CD4-positive, alpha-beta T cell treated with Interferon alpha-2 for 1 hour (primary cell): ENCODE results near the gene INF2.

Experiments used
- DNase-seq, 2 donors: peaks; one replicate each; pipeline ENCODE4 v3.0.0-alpha.2; 2020 to 2022

INF2 gene

DNA sequence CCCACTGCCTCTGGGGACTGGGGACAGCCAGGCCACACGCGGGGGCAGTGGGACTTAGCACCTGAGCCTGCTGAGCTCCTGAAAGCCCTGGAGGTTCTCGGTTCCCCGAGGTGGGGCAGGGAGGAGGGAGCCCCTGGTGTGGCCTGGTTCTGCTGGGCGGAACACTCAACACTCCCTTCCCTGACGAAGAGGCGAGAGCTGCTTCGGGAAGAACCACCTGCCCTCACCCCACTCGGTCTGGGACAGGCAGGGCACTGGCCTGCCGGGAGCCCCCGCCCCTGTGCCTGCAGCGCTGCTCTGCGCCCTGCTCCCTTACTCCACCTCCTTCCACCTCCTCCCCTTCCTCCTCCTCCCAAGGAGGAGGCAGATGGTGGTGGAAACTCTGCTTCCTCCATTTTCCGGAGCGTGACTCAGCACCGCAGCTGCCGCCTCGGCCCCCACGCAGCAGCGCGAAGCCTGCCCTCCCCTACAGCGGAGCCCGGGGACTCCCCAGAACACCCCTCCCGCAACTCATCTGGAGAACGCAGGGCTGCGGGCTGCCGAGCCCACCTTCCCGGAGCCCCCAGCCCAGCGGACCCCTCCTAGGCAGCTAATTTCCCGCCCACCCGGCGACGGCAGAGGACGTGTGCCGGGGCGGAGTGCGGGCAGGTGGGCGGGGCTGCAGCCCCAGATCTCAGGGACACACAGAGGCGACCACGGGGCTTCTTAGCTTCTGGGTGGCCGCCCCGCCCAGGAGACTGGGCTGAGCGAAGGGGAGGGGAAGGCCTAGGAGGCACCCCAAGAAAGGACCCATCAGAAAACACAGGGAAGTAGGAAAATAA lies 11.7 kb upstream of the INF2 start:
- peak; percentile 48 to 62 for DNase-seq

DNA sequence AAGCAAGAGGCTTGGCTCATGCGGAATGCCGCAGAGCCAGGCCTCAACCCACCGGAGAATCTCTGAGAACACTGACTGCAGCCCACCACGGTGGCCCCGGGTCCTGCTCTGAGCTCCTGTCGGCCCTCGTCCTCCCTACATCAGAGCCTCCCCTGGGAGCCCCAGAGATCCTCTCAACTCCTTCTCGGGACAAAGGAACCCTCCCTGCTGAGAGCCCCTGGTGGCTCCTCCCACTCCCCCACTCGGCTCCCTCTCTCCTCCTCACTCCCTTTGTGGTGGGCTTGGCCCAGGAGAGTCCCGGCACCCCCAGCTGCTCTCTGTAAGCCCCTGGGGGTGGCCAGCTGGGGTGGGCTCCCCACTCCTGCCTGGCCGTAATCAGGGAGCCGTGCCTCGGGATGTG lies 11.1 kb upstream of the INF2 start:
- no peak for DNase-seq

DNA sequence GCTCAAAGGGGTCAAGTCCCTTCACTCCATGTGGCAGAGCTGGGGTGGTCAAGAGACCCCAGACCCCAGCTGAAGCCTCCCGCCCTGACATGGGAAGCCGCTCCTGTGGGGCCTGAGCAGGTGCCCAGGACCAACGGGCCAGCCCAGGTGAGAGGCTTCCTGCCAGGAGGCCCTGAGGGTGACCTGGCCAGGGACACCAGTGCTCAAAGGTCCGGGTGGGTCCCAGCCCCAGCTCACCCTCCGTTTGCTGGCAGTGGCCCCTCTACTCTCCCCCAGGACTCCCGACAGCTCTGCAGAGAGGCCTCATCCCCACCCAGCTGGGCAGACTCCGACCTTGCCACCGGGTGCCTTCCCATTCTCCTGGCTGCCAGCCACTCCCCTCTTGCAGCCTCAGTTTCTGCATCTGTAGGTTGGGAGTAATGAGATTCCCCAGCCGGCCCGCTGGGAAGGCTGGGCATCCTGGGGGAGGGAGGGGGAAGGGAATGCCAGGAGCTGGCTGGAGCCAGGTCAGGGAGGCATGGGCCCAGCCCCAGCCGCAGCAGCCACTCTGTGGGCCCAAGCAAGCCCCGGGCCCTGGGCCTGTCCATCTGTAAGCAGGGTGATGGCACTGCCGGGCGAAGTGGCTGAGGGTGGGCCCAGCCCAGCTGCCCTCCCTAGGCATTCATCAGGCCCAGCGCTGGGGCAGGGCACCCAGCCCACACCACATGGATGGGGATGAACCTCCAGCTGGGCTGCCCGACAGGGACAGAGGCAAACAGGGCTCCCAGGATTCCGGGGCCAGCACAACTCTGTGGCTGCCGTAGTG lies 10.3 kb upstream of the INF2 start:
- DNase-seq: no peak

DNA sequence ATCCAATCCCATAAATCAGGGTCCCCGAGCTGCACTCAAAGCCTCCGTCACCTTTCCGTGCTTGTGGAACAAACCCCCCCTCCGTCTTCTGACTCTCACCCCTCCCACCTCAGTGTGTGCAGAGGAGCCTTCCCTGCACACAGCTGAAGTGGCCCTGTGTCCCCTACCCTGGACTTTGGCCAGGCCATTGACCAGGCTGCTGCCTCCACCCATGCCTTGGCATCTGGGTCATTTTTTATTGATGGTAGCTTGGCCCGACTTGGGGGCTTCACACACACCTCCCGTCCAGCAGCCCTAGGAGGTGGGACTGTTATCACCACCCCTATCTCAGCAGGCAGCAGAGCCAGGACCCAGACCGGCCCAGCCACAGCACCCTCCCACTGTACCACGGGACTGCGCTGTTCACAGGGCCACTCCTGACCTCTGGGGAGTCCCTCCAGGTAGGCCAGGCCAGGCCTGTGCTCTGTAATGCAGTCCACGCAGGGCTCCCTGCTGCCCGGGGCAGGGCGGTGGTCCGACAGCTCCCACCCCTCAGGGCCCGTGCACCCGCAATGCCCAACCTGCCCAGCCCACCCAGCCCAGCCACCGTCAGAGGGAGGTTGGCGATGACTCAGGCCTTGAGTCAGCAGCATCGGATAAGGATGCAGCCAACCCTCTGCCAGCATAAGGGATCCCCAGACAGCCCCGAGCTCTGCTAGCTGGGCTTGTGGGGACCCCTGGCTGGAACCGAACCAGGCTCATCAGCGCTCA lies 9.2 kb upstream of the INF2 start:
- no peak for DNase-seq

DNA sequence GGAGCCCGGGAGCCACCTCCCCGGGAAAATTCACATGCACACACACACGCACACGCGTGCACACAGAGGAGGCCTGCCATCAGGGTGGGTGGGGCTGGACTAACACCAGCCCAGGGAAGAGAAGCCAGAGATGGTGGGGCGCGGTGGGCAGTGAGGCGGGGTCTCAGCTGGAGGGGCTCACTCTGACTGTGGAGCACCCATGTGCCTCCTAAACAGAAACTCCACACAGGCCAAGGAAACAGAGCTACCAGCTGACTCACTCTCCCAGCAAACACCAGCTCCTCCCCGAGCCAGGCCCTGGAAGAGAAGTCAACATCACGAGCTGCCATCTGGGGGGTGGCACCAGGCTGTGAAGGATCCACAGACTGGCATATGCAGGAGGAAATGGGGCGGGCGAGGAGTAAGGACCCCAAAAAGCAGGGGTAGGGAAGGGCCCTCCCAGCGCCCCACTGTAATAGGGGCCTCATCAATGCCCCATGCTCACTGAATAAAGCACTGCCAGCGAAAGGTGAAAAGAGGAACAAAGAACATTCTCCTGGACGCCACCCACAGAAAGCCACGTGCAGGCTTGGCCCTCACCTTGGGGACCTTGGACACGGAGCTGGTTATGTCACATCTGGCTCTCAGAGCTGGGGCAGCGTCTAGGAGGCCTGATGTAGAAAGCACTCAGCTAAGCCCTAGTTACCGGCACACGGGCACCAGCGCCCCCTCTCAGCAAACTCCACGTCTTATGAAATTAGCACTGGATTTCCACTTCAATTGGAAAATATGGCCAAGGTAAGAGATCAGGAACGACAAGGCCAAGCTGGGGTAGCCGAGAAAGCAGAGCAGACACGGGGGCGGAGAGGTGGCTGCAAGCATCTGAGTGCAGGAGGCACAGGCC lies 8.4 kb upstream of the INF2 start:
- DNase-seq: peak in 1 of 2 donors; percentile 35

DNA sequence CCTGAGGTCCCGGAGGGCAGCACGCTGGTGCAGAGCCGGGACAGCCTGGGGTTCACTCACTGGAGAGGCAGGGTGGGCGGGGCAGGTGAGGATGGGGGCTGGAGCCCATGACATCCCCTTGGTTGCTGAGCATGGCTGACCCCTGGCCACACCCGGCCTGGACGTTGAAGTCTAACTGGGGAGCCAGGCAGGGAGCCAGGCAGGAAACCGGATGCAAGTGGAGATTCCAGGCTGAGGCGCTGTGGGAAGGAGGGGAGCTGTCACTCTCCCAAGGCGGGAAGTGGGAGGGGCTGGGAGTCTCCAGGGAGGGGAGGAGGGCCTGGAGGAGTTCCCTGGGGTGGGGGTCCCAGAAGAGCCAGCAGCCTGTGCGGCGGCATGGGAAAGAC lies 7.7 kb upstream of the INF2 start:
- DNase-seq: no peak

DNA sequence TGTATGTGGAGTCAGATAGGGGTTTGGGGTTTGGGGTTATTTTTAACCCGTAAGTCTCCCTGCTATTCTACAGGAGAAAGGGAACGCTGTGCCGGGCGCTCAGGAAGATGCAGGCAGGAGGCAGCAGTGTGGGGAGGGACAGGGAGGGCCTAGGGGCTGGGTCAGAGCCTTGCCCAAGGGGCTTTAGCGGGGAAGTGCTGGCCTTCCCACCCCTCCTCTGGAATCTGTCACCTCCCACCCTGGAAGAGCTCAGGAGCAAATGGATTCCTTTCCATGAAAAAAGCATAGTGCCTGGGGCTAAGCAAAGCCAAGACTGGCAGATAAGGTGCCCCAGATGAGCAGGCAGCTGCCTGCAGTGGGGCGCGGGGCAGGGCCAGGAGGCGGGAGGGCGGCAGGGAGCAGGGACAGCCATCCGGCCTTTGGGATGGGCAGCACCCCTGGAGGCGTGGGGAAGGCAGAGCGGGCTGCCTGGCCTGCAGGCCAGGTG lies 7.3 kb upstream of the INF2 start:
- DNase-seq: no peak

DNA sequence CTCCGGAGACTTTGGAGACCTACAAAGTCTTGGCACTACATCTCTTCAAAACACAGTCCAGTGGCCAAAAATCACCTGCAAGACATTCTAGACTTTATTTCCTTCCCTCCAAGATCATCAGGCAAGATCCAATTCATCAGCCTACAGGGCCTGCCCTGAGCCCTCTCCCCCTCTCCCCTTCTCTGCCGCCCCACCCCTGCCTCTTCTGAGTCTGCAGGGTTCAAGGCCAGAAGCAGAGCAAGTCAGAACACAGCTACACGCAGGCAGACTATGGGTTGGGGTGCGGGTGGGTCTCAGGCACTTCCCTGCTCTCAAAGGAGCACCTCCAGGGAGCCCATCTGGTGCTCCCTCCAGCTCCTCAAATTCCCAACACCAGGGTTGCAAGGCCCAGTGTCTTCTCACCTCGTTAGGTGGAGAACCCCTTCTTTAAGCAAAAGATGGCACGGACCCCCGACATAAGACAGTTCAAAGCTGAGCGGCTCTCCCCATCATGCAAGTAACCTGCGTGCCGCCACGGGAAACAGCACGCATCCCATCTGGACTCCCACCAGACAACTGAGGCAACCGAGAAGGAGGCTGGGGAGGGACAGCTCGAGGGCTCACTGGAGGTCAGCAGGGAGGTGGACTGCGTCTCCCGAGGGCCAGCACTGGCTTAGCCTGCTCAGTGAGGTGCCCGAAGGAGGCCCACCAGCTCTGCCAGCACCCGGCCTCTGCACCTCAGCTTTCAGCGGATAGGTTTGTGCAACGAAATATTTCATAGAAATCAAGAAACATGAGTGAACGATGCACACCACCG lies 5.6 kb upstream of the INF2 start:
- DNase-seq: no peak

DNA sequence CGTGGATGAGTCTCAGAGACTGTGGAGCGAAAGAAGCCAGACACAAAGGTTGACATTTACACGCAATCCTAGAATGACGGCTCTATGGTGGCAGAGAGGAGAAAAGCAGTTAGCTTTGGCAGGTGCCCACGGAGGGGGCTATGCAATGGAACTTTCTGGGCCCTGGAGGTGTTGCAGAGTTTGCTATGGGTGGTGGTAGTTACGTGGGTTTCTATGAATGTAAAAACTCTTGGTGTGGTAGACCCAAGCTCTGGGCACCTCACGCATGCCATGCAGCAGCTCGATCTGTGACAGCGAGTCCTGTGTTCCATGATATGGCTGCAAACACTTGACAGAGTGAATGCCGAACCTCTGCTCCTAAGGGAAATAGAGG lies 5.0 kb upstream of the INF2 start:
- no peak for DNase-seq

DNA sequence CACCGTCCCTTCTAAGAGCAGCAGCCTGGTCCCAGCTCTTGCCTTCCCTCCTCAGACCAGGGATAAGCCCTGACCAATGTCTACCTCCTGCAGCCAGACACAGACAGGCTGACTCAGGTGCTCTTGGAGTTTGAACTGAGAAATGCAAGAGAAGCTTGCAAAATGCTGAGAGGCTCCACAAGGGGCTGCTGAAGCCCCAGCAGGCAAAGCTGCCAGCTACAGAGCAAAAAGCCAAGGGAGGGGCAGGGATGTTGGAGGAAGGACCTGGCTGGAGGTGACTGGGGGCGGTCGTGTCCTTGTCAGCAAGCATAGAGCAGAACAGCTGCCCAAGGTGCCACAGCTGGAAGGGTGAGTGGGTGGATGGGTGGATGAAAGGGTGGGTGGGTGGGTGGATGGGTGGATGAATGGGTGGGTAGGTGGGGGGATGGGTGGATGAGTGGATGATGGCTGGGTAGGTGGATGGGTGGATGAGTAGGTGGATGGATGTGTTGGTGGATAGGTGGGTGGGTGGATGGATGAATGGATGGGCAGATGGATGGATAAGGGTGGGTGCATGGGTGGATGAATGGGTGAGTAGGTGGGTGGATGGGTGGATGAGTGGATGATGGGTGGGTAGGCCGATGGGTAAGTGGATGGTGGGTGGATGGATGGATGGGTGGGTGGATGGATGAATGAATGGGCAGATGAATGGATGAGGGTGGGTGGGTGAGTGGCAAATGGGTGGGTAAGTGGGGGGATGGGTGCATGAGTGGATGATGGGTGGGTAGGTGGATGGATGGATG lies 4.0 kb upstream of the INF2 start:
- no peak for DNase-seq

DNA sequence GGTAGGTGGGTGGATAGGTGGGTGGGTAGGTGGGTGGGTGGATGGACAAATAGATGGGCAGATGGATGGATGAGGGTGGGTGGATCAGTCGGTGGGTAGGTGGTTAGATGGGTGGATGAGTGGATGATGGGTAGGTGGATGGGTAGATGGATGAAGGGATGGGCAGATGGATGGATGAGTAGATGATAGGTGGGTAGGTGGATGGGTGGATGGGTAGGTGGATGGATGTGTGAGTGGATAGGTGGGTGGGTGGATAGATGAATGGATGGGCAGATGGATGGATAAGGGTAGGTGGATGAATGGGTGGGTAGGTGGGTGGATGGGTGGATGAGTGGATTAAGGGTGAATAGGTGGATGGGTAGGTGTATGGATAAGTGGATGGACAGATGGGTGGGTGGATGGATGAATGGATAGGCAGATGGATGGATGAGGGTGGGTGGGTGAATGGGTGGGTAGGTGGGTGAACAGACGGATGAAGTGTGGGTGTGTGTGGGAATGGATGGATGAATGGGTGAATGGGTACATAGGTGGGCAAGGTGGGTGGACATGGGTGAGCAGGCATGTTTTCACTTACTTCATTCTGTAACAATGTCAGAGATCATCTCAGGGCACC lies 3.3 kb upstream of the INF2 start:
- DNase-seq: no peak

DNA sequence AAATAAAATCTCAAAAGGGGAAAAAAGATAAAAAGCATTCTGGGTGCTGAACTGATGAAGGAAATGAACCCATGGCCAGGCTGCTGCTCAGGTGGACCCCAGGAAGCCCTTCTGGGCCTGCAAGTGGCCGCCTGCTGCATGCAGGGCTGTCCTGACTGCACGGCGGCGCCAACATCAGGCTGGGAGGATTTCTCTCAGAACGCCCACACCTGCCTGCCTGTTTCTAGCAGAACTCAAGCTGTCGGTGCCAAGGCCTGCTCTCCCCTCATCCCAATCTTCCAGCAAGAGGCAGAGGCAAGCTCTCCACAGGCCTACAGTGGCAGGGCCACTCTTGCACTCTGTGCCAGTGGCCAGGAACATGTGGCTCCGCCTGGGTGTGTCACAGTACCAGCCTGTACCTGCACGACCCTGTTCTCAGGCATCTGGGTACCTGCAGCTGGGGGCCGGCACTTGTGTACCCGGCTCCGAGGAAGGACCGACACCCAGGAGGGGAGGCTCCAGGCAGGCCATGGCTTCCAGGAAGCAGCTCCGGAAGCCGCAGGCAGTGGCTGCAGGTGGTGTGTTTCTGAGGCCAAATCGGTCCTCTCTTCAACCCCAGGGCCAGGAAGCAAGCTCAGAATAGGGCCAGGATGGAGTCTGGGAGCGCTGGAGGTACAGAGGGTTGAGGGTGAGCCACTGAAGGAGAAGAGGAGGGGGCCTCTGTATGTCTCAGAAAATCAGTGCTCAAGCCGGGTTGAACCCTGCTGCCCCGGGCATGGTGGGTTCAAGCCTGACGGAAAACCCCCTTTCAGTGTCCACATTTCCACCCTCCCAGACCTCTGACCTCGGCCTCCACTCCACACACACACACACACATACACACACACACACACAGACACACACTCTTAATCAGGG lies 2.5 kb upstream of the INF2 start:
- peak in 1 of 2 donors; percentile 33 for DNase-seq

DNA sequence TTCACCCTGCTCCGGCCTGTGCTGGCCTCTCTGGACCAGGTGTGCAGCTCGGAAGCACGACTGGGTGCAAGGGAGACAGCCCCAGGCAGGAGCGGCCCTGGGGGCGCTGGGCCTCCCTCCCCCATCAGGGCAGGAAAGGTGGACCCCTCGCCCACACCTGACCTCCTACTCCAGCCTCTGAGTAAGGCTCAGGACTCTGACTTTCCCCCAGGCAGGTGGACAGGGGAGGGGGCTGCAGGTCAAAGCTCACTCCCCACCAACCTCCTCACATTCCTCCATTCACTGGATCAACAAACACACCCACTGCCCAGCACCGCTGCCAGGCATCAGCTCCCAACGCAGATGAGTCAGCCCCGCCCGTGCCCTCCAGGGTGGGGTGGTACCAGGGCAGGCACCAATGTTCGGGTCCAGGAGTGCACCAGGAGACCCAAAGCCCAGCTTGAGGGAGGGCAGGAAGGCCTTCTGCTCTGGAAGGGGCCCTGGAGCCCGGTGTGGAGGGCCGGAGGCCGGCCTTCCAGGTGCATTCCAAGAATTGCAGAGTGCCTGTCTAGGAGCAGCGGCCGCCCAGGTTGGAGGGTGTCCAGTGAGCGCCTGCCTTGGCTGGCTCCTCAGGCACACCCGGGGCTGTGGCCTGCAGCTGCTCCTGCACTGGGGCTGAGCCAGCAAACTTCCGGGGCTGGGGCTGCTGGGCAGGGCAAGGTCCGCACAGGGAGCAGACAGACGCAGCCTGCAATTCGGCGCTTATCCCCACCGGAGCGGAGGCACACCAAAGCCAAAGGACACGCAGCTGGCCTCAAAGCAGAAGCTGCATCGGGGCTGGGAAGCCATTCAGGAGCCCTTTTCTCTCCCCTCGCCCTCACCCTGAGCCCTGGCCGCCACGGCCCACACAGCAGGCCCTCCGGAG lies 1.6 kb upstream of the INF2 start:
- no peak for DNase-seq

DNA sequence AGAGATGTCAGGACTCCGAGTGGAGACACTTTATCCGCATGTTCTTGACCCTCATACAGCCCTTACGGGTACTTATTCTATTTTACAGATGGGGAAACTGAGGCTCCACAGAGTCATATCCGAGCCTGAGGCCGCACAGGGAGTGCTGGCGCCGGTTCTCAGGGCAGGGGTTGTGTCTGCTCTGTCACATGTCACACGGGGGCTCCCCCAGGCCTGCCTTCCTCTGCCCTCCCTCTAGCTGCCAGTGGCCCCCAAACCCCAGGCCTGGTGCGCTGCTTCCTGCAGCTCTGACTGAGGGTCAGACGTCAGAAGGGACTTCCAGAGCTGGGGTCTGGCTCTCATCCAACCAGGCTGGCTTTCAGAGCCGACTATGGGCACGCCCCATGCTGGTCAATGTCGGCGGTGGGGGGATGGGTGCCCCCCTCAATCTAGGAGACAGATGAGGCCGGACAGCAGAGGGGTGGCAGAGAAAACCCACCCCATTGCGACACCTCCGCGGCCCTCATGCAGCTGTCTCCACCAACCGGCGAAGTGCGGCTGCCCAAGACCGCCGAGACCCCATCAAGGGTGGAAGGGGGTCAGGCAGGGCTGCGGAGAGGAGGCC lies 811 bp upstream of the INF2 start:
- DNase-seq: peak in 1 of 2 donors; percentile 25

DNA sequence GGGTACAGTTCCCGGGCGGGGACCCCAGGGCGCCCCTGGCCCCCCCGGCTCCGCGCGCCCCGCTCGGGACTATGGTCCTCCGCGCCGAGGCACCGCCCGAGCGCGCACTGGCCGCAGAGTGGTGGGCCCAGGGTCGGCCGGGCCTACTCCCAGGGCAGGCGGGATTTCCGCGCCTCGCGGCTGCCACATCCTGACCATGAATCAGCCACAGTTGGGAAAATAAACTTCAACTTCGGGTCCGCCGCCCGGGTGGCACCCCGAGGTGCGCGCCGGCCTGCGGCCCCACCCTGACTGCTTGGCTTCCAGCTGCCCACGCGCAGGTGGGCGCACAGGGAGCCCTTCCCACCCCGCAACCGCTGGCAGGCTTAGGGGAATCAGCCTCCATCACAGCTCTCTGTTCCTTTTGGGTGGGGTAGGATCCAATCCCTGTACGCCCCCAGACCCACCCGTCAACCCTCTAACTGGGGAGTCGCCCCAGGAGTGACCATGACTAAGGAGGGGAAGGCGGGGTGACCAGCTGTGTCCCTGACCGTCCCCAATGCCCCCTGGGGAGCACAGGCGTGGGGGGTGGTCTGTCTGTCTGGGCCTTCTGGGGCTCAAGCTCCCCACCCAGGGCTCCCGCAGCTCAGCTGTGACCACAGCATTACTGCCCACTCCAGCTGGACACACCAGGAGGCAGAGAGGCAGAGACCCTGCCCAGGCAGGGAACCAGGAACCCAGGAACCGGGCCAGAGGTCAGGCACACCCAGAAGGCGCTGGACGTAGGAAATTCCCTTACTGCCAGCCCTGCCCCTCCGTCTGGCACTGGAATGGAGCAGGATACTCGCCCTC lies 678 bp downstream of the INF2 start:
- peak in 1 of 2 donors; percentile 11 for DNase-seq

DNA sequence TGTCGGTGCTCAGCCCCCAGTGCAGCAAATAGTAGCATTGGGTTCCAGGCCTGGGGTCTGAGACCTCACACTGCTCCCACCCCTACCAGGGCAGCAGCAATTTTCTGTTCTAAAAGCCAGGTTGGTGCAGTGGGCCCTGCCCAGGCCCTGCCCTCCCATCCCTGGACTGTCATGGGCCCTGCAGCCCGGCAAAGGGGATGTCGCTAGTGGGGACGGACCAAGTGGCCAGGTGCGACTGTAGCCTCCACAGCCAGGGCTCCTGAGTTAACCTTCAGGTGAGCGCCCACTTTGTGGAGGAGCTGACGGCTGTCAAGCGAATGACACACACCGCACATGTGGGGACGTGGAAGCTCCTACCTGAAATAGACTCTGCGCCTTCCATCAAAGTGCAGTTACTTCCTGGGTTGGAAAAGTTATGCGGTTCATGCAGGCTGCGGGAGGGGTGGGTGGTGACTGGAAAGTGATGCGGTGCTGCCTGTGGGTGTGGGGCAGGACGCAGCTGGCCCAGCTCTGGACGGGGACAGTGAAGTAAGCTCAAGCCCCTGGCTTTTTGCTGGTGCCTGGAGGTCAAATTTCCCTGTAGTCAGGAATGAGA lies 1.5 kb downstream of the INF2 start:
- DNase-seq: no peak
